HCT116 (cell line): ENCODE measurements around the gene PIAS3. TPM values are rescaled to one million over a fixed set of nuclear protein-coding genes. Genes with fewer than 3 reads are reported as not detected.

Experiments
- ATAC-seq: fragments of 200-7000 bp; cut with Tn5 transposase; 2 replicates; pipeline ENCODE4 v1.9.1; 2020; ENCODE audit warnings: mild to moderate bottlenecking, moderate library complexity
- BruUV-seq: library from RNA; stranded (reverse); fragments of 400-500 nt; replicated peaks from 2 replicates; lab custom pipeline; 2021; lab: Mats Ljungman, UMichigan
- CTCF ChIA-PET: fragments of 300-600 bp; sonication (Branson Sonifier 250); formaldehyde crosslinking; loops from one replicate; lab custom pipeline; 2021; ENCODE audit warnings: antibody characterized with exemption; lab: Charles Lee
- POLR2A ChIA-PET: fragments of 300-600, 350-600 bp; sonication (Branson Sonifier 250); formaldehyde crosslinking; loops from one replicate; lab custom pipeline; 2021; ENCODE audit warnings: antibody characterized with exemption; lab: Charles Lee
- RAD21 ChIA-PET, 2 experiments: fragments of 300-600 bp; sonication (Branson Sonifier 250); formaldehyde crosslinking; loops; one replicate each; lab custom pipeline; 2023; ENCODE audit warnings: low total read pairs in 2 of 2; ENCODE audit not compliant: uncharacterized antibody in 2 of 2, unreplicated experiment in 2 of 2, low non-redundant PET in 1 of 2; lab: Charles Lee
- DNase-seq: peaks from one replicate; pipeline ENCODE4 v3.0.0-alpha.2; 2010; ENCODE audit warnings: low read depth, low spot score
- H2AFZ ChIP-seq: fragments of 200-600 bp; shearing (Covaris generic), sonication (generic); 2 replicates; pipeline ENCODE4 v1.6.1; 2017; ENCODE audit warnings: low read depth, mixed run types, mixed read lengths, antibody characterized with exemption, low read length; ENCODE audit not compliant: poor library complexity, severe bottlenecking
- H3K27ac ChIP-seq: 2 replicates; pipeline ENCODE4 v1.5.1; 2012; ENCODE audit warnings: low read depth, low read length
- H3K27me3 ChIP-seq: fragments of 200-600 bp; sonication (generic); 2 replicates; pipeline ENCODE4 v1.6.1; 2016; ENCODE audit warnings: mixed run types, low read length, mixed read lengths; ENCODE audit not compliant: insufficient read depth
- H3K36me3 ChIP-seq, 2 experiments: fragments of 200-500 bp in 1 of 2; fragments of 200-600 bp in 1 of 2; sonication (Bioruptor generic) in 1 of 2; sonication (generic) in 1 of 2; 2 replicates each; pipeline versions ENCODE4 v1.5.1 to v1.6.1; 2014 to 2016; ENCODE audit warnings: low read length in 2 of 2, inconsistent platforms in 1 of 2, mixed read lengths in 1 of 2, mixed run types in 1 of 2; ENCODE audit not compliant: insufficient read depth in 2 of 2, control insufficient read depth in 1 of 2
- H3K4me1 ChIP-seq, 2 experiments: fragments of 200-600 bp in 1 of 2; sonication (generic) in 1 of 2; 2 replicates each; pipeline versions ENCODE4 v1.5.1 to v1.6.1; 2012 to 2017; ENCODE audit warnings: low read length in 2 of 2, inconsistent platforms in 1 of 2, mild to moderate bottlenecking in 1 of 2, mixed read lengths in 1 of 2, mixed run types in 1 of 2, moderate library complexity in 1 of 2; ENCODE audit not compliant: insufficient read depth in 2 of 2, control insufficient read depth in 1 of 2
- H3K4me2 ChIP-seq: fragments of 200-600 bp; sonication (generic); 2 replicates; pipeline ENCODE4 v1.6.1; 2017; ENCODE audit warnings: mixed run types, low read length, mixed read lengths
- H3K4me3 ChIP-seq, 2 experiments: fragments of 200-600 bp in 1 of 2; sonication (generic) in 1 of 2; replicated peaks in 1 of 2; 2 replicates each; pipeline ENCODE4 v1.5.1; 2011 to 2016; ENCODE audit warnings: low read length in 2 of 2, control low read depth in 1 of 2, low read depth in 1 of 2, mild to moderate bottlenecking in 1 of 2, mixed read lengths in 1 of 2, mixed run types in 1 of 2
- H3K79me2 ChIP-seq: fragments of 200-600 bp; sonication (generic); 2 replicates; pipeline ENCODE4 v1.6.1; 2017; ENCODE audit warnings: mild to moderate bottlenecking, mixed run types, low read length, moderate library complexity, mixed read lengths; ENCODE audit not compliant: insufficient read depth
- H3K9ac ChIP-seq: fragments of 200-600 bp; sonication (generic); 2 replicates; pipeline ENCODE4 v1.6.1; 2016; ENCODE audit warnings: low read length, mixed read lengths
- H3K9me2 ChIP-seq: fragments of 200-600 bp; sonication (generic), shearing (Covaris generic); 2 replicates; pipeline ENCODE4 v1.6.1; 2017; ENCODE audit warnings: mixed run types, mild to moderate bottlenecking, moderate library complexity; ENCODE audit not compliant: insufficient read depth
- H3K9me3 ChIP-seq, 2 experiments: fragments of 200-500 bp in 1 of 2; fragments of 200-600 bp in 1 of 2; sonication (Bioruptor generic) in 1 of 2; sonication (generic) in 1 of 2; 2 replicates each; pipeline ENCODE4 v1.6.1; 2014 to 2017; ENCODE audit warnings: low read length in 2 of 2, mixed read lengths in 2 of 2, inconsistent platforms in 1 of 2, low read depth in 1 of 2, mild to moderate bottlenecking in 1 of 2, mixed run types in 1 of 2, moderate library complexity in 1 of 2; ENCODE audit not compliant: control insufficient read depth in 1 of 2, insufficient read depth in 1 of 2
- H4K20me1 ChIP-seq: fragments of 200-600 bp; sonication (generic), shearing (Covaris generic); 2 replicates; pipeline ENCODE4 v1.6.1; 2017; ENCODE audit warnings: mixed run types, mild to moderate bottlenecking, moderate library complexity; ENCODE audit not compliant: insufficient read depth
- EZH2phosphoT487 ChIP-seq: fragments of 200-600 bp; IDR thresholded peaks from 2 replicates; pipeline ENCODE4 v1.6.1; 2018; ENCODE audit warnings: antibody characterized with exemption, borderline replicate concordance
- REST ChIP-seq: IDR thresholded peaks from 2 replicates; pipeline ENCODE4 v1.6.1; 2012; ENCODE audit warnings: low read depth
- TCF7L2 ChIP-seq: IDR thresholded peaks from 2 replicates; pipeline ENCODE4 v1.7.0; 2011; ENCODE audit warnings: borderline replicate concordance, inconsistent platforms; ENCODE audit not compliant: insufficient read depth, insufficient read length; ENCODE audit errors: extremely low read depth
- ZNF274 ChIP-seq: fragments of 200-500 bp; sonication (Bioruptor generic); IDR thresholded peaks from 2 replicates; pipeline ENCODE4 v1.6.1; 2014; ENCODE audit warnings: mild to moderate bottlenecking, low read depth, low read length, inconsistent platforms
- intact Hi-C: fragments of 100-400 bp; cut with micrococcal nuclease; formaldehyde crosslinking; loops from 2 replicates; pipeline ENCODE4 v1.10.0; 2022
- total RNA-seq: library from RNA; stranded (reverse); gene quantifications from one replicate; pipeline ENCODE4 v1.2.1, GENCODE V29; 2021; ENCODE audit not compliant: unreplicated experiment
- TF ChIP-seq, protein P1 (sequence below), 3 experiments: fragments of 200-600 bp in 1 of 3; sonication (generic) in 1 of 3; IDR thresholded peaks in 2 of 3; conservative IDR thresholded peaks in 1 of 3; 2 replicates each; pipeline ENCODE4 v1.5.1; 2012 to 2017; ENCODE audit warnings: low read depth in 2 of 3, low read length in 2 of 3, antibody characterized with exemption in 1 of 3, borderline replicate concordance in 1 of 3, control low read depth in 1 of 3, mild to moderate bottlenecking in 1 of 3, mixed read lengths in 1 of 3, mixed run types in 1 of 3, moderate library complexity in 1 of 3; ENCODE audit not compliant: insufficient read depth in 1 of 3

The PIAS3 gene
- total RNA-seq, 1 experiment from 2014 or later = 31.2 TPM

DNA sequence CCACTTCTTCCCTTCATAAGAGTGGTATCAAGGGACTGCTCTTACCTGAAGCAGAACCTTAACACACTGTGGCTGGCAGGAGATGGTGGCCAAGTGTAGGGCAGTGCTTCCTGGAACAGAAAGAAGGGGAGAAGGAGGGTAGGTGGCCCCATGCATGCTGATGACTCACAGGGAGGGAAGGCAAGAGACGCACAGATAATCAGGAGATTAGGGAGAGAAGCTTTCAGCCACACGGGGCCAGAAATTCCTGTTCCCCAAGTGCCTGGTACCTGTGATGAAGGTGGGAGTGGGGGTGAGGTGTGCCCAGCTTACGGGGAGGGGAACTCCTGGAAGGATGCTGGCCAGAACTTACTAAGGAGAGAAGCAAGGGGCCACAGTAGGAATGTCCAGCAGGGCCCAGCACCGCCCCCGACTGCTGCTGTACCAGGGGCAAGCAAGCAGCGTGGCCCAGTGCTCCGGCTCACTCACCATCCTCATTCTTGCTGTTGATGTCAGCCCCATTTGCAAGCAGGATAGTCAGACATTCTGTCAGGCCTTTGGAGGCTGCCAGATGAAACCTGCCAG, 19.1 kb upstream of the PIAS3 start:
- no peaks in the 10 kb centered on the region for H3K36me3 ChIP-seq
- no peaks in the 10 kb centered on the region for H4K20me1 ChIP-seq
- RAD21 ChIA-PET = no interaction called here
- peak; percentile 36 for ATAC-seq
- intact Hi-C loops = no loop called here
- no peak overlapping the region for H3K4me3 ChIP-seq
- H3K79me2 ChIP-seq = no peaks in the 10 kb centered on the region
- no TSS peak for BruUV-seq
- H3K27me3 ChIP-seq = no peaks in the 10 kb centered on the region
- H3K27ac ChIP-seq = no peak overlapping the region
- H2AFZ ChIP-seq = no peak overlapping the region
- no peak for TF ChIP-seq REST
- TF ChIP-seq ZNF274 = no peak
- TF ChIP-seq, all 23 proteins: peak for 0
- peaks cover 0 to 14% of the 10 kb centered on the region in 2 experiments; a peak in 3 of 4 replicates for H3K4me1 ChIP-seq
- no peak overlapping the region for H3K9ac ChIP-seq
- CTCF ChIA-PET = interaction anchor here (3.3 kb wide), 1 partner anchor 14 kb away, joined by 19 read pairs; no protein-coding TSS in a partner anchor
- H3K9me3 ChIP-seq = no peaks in the 10 kb centered on the region
- no peaks in the 10 kb centered on the region for H3K9me2 ChIP-seq
- POLR2A ChIA-PET = no interaction called here
- H3K4me2 ChIP-seq = peak overlapping the region; percentile 44
- no peak for DNase-seq

DNA sequence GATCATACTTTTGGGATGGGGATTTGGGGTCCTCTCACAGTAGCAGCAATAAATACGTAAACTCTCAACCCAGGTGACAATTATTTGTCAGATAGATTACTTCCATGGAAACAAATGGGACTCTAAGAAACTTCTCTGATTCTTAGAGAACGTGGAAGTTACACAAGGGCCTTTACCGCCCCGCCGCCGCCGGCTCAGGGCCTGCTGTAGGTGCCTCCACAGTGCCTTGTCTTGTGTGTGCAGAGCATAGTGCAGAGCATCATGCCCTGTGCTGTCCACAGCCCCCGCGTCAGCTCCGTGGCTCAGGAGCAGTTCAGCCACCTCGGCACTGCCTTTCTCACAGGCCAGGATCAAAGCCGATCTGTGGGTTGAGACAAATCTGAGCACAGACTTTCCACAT, 15.8 kb upstream of the PIAS3 start:
- Histone ChIP-seq H4K20me1 (no peaks in the 10 kb centered on the region), H3K9ac (no peak overlapping the region), H3K4me3 (no peak overlapping the region), H3K9me3 (no peaks in the 10 kb centered on the region), H3K27ac (no peak overlapping the region), H3K79me2 (no peaks in the 10 kb centered on the region), H3K4me2 (no peak overlapping the region), H3K27me3 (no peaks in the 10 kb centered on the region), H3K4me1 (peaks cover 0 to 14% of the 10 kb centered on the region in 2 experiments; a peak in 3 of 4 replicates), H3K36me3 (no peaks in the 10 kb centered on the region), H2AFZ (no peak overlapping the region), H3K9me2 (no peaks in the 10 kb centered on the region)
- no peak for TF ChIP-seq EZH2phosphoT487
- no peak for TF ChIP-seq TCF7L2
- TF ChIP-seq, protein P1, sequence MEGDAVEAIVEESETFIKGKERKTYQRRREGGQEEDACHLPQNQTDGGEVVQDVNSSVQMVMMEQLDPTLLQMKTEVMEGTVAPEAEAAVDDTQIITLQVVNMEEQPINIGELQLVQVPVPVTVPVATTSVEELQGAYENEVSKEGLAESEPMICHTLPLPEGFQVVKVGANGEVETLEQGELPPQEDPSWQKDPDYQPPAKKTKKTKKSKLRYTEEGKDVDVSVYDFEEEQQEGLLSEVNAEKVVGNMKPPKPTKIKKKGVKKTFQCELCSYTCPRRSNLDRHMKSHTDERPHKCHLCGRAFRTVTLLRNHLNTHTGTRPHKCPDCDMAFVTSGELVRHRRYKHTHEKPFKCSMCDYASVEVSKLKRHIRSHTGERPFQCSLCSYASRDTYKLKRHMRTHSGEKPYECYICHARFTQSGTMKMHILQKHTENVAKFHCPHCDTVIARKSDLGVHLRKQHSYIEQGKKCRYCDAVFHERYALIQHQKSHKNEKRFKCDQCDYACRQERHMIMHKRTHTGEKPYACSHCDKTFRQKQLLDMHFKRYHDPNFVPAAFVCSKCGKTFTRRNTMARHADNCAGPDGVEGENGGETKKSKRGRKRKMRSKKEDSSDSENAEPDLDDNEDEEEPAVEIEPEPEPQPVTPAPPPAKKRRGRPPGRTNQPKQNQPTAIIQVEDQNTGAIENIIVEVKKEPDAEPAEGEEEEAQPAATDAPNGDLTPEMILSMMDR (IDR thresholded peaks at IDR 0.05 in 2 of 3, conservative IDR thresholded peaks at IDR 0.05 in 1 of 3; ENCODE audit: borderline replicate concordance in 1 of 3, insufficient read depth in 1 of 3, low read depth in 2 of 3, low read length in 2 of 3) = no peak
- BruUV-seq = no TSS peak
- DNase-seq (no peak), ATAC-seq (no peak)
- ChIA-PET CTCF (no interaction called here), POLR2A (no interaction called here), RAD21 (no interaction called here)
- intact Hi-C loops = no loop called here
